GM13977 (cell line): Measurements from ENCODE around the gene TMEM190.
"Not testable (repeated sequence)": the region's sequence is repeated elsewhere in the genome, so short reads cannot be mapped to it uniquely, and the experiment has no call there.

Experiments used
- DNase-seq: peaks from one replicate; pipeline ENCODE4 v3.0.0; 2012; ENCODE audit warnings: low spot score
- CTCF ChIP-seq: IDR thresholded peaks from 2 replicates; pipeline ENCODE4 v1.5.1; 2012; ENCODE audit warnings: mild to moderate bottlenecking, control low read depth; ENCODE audit not compliant: insufficient read depth; ENCODE audit errors: extremely low read depth, missing control alignments
- in situ Hi-C: fragments of 300-500 bp; cut with MboI; formaldehyde crosslinking; loops from one replicate; pipeline ENCODE4 v1.12.0; 2022; ENCODE audit warnings: low sequenced_read_pairs, low pct_unique_long_range_greater_than_20kb, mixed read lengths, inconsistent platforms; ENCODE audit not compliant: unreplicated experiment

The TMEM190 gene

GRCh38 chr19:55376241-55376933, at the start of gene TMEM190:
Gene TMEM190, plus strand, starts transcription at chr19:55376826. Its CDS starts 28 bp downstream, at chr19:55376854.
- no peak for TF ChIP-seq CTCF
- no peak for DNase-seq
- in situ Hi-C loops: no loop called here

GRCh38 chr19:55328774-55329318, 47.8 kb upstream of the TMEM190 start:
- in situ Hi-C loops: not testable (repeated sequence)

GRCh38 chr19:55329791-55330190, 46.8 kb upstream of the TMEM190 start:
- DNase-seq, in situ Hi-C loops: not testable (repeated sequence)

More at GRCh38 chr19:55328774-55329318, 47.8 kb upstream of the TMEM190 start:
- not testable (repeated sequence) for DNase-seq

- in situ Hi-C loops: no loop called here
- TF ChIP-seq CTCF: no peak
- no peak for DNase-seq
Observed at GRCh38 chr19:55333870-55334269, 42.8 kb upstream of the TMEM190 start.

- in situ Hi-C loops: no loop called here
- TF ChIP-seq CTCF: no peak
- DNase-seq: no peak
Observed at GRCh38 chr19:55336101-55336500, 40.5 kb upstream of the TMEM190 start.

- in situ Hi-C loops: no loop called here
- peak; percentile 99 for DNase-seq
- no peak for TF ChIP-seq CTCF
Observed at GRCh38 chr19:55339105-55339888, 37.3 kb upstream of the TMEM190 start, which contains the start of gene KMT5C. Gene KMT5C, plus strand, starts transcription at chr19:55339876. Its CDS starts 2,061 bp downstream, at chr19:55341937.

GRCh38 chr19:55339889-55340783, 36.5 kb upstream of the TMEM190 start:
- in situ Hi-C loops: no loop called here
- no peak for TF ChIP-seq CTCF
- DNase-seq: no peak
